ENCODE results near the gene AFG3L2.

GRCh38 chr18:12312976-12313375, 64.1 kb downstream of the AFG3L2 start:
- no peak for TF ChIP-seq REST (IDR thresholded peaks at IDR 0.05; ENCODE audit: low read depth, low read length)
- TF ChIP-seq MEF2A (IDR thresholded peaks at IDR 0.05; ENCODE audit: insufficient read depth, low read depth, low read length), result no peak
- TF ChIP-seq GABPA (IDR thresholded peaks at IDR 0.05; ENCODE audit: low read depth), result no peak
- no peak for TF ChIP-seq SREBF2 (IDR thresholded peaks at IDR 0.05; ENCODE audit: low read length)
- no peak for TF ChIP-seq CTCF (IDR thresholded peaks at IDR 0.05 in 2 of 3, conservative IDR thresholded peaks at IDR 0.05 in 1 of 3; ENCODE audit: control insufficient read depth in 2 of 3, extremely low read depth in 1 of 3, insufficient read depth in 1 of 3, low read depth in 3 of 3, low read length in 3 of 3)

All from GM12878 (cell line).